Measurements from ENCODE around the gene WHRN. TPM values are rescaled to one million over a fixed set of nuclear protein-coding genes. Genes with fewer than 3 reads are reported as not detected.

The WHRN gene
- total and polyA plus RNA-seq, 2 of the 13 experiments (the other 11 are each of a cell fraction or from before 2014, with no cell fraction given), result 2.3 to 5.3 TPM

- TF ChIP-seq ZNF296 (CRISPR knock-in tag; conservative IDR thresholded peaks at IDR 0.05) (no peak), TCF7 (IDR thresholded peaks at IDR 0.05; ENCODE audit: low read depth) (no peak), ZBTB44 (CRISPR knock-in tag; IDR thresholded peaks at IDR 0.05) (no peak), FOXC1 (CRISPR knock-in tag; IDR thresholded peaks at IDR 0.05; ENCODE audit: borderline replicate concordance) (peak; percentile 63; the same call in 1 of the 2 replicates), ZNF644 (CRISPR knock-in tag; IDR thresholded peaks at IDR 0.05; ENCODE audit: low read depth) (no peak), ZNF569 (CRISPR knock-in tag; IDR thresholded peaks at IDR 0.05; ENCODE audit: borderline replicate concordance) (no peak), TFDP1 (CRISPR knock-in tag; IDR thresholded peaks at IDR 0.05; ENCODE audit: borderline replicate concordance) (no peak), ELF1 (CRISPR knock-in tag; IDR thresholded peaks at IDR 0.05) (no peak), ZNF674 (CRISPR knock-in tag; IDR thresholded peaks at IDR 0.05; ENCODE audit: low read depth) (no peak), ZUFSP (CRISPR knock-in tag; IDR thresholded peaks at IDR 0.05; ENCODE audit: borderline replicate concordance) (no peak), ZNF232 (CRISPR knock-in tag; IDR thresholded peaks at IDR 0.05; ENCODE audit: borderline replicate concordance) (no peak), BCL3 (CRISPR knock-in tag; IDR thresholded peaks at IDR 0.05) (no peak), XRCC5 (optimal IDR thresholded peaks at IDR 0.05; ENCODE audit: low read length) (peak; percentile 25), ZNF878 (CRISPR knock-in tag; IDR thresholded peaks at IDR 0.05) (no peak), ZFP41 (CRISPR knock-in tag; IDR thresholded peaks at IDR 0.05; ENCODE audit: borderline replicate concordance) (no peak), NR2F6 (IDR thresholded peaks at IDR 0.05) (no peak), NR2F6 (CRISPR knock-in tag; IDR thresholded peaks at IDR 0.05) (no peak), ZBTB46 (CRISPR knock-in tag; IDR thresholded peaks at IDR 0.05; ENCODE audit: borderline replicate concordance) (no peak)
These were observed at the start of gene WHRN (continued) for GRCh38 chr9:114505187-114506081.

All from HepG2 (cell line).